Measurements from ENCODE around the gene ATP8B4.

GRCh38 chr15:50030456-50030855, 88.6 kb downstream of the ATP8B4 start:
- TF ChIP-seq CTCF (IDR thresholded peaks at IDR 0.05) (no peak), POLR2A (IDR thresholded peaks at IDR 0.05) (no peak)
